Activated CD8-positive, alpha-beta T cell treated with anti-CD3 and anti-CD28 coated beads for 36 hours (primary cell): ENCODE data around the gene PCNX4. TPM values are rescaled to one million over a fixed set of nuclear protein-coding genes. Genes with fewer than 3 reads are reported as not detected.

Source experiments
- ATAC-seq: fragments of 200-7000 bp; cut with Tn5 transposase; one replicate; pipeline ENCODE4 v1.10.0; 2021; ENCODE audit warnings: mild to moderate bottlenecking, moderate library complexity
- CTCF ChIA-PET: fragments of 350-600 bp; sonication (Branson Sonifier 250); formaldehyde crosslinking; loops from one replicate; lab custom pipeline; 2021; ENCODE audit warnings: antibody characterized with exemption; lab: Charles Lee
- POLR2A ChIA-PET: fragments of 350-600 bp; sonication (Branson Sonifier 250); formaldehyde crosslinking; loops from one replicate; lab custom pipeline; 2021; ENCODE audit warnings: antibody characterized with exemption; lab: Charles Lee
- DNase-seq: peaks from one replicate; pipeline ENCODE4 v3.0.0-alpha.2; 2020
- H3K27ac Mint-ChIP-seq: one replicate; pipeline ENCODE4 v1.8.0; 2021; ENCODE audit warnings: mild to moderate bottlenecking, mixed read lengths
- H3K27me3 Mint-ChIP-seq: one replicate; pipeline ENCODE4 v1.8.0; 2021; ENCODE audit warnings: mixed read lengths
- H3K36me3 Mint-ChIP-seq: one replicate; pipeline ENCODE4 v1.8.0; 2021; ENCODE audit warnings: low read depth, mixed read lengths
- H3K4me1 Mint-ChIP-seq: one replicate; pipeline ENCODE4 v1.8.0; 2021; ENCODE audit warnings: low read depth, mixed read lengths
- H3K4me3 Mint-ChIP-seq: one replicate; pipeline ENCODE4 v1.8.0; 2021; ENCODE audit warnings: mild to moderate bottlenecking, moderate library complexity, mixed read lengths
- H3K9me3 Mint-ChIP-seq: one replicate; pipeline ENCODE4 v1.8.0; 2021; ENCODE audit warnings: mixed read lengths
- CTCF ChIP-seq: fragments of 200-600 bp; IDR thresholded peaks from one replicate; pipeline ENCODE4 v1.8.0; 2022; ENCODE audit warnings: antibody characterized with exemption, mild to moderate bottlenecking
- intact Hi-C: fragments of 100-400 bp; cut with micrococcal nuclease; formaldehyde crosslinking; loops from one replicate; pipeline ENCODE4 v1.10.0; 2022
- total RNA-seq, 2 experiments: library from RNA; stranded (reverse); gene quantifications; one replicate each; pipeline ENCODE4 v1.2.3, GENCODE V29; 2021

The PCNX4 gene
- total RNA-seq, 2 experiments from 2014 or later, result 28.2 to 30.0 TPM

- Mint-ChIP-seq H3K4me3 (peak overlapping the region; percentile 100), H3K27ac (peak overlapping the region; percentile 98), H3K9me3 (no peaks in the 10 kb centered on the region), H3K36me3 (peaks cover 37% of the 10 kb centered on the region), H3K27me3 (no peaks in the 10 kb centered on the region), H3K4me1 (peaks cover 30% of the 10 kb centered on the region)
- ChIA-PET POLR2A (interaction anchor here (1.0 to 2.1 kb wide), 4 partner anchors 17 to 156 kb away, joined by 4 to 9 read pairs (median 8); partner anchors contain the start of genes DHRS7 and PPM1A), CTCF (interaction anchor here (0.9 to 5.7 kb wide), 6 partner anchors 8 to 128 kb away, joined by 3 to 31 read pairs (median 4); no protein-coding TSS in a partner anchor)
- ATAC-seq (no peak), DNase-seq (peak; percentile 7)
- no peak for TF ChIP-seq CTCF
- intact Hi-C loops, result loop anchor here (5.0 kb wide), 3 partner anchors 69 to 154 kb away; partner anchors contain the start of gene PPM1A
Observed at GRCh38 chr14:60093080-60093479, 1.4 kb downstream of the PCNX4 start.

GRCh38 chr14:60093606-60094005, 1.9 kb downstream of the PCNX4 start:
- POLR2A ChIA-PET, result interaction anchor here (1.0 to 2.1 kb wide), 3 partner anchors 17 to 155 kb away, joined by 4 to 9 read pairs (median 8); partner anchors contain the start of gene PPM1A

GRCh38 chr14:60094306-60094897, 2.7 kb downstream of the PCNX4 start:
- ChIA-PET CTCF (no interaction called here), POLR2A (interaction anchor here (1.5 kb wide), 1 partner anchor 89 kb away, joined by 4 read pairs; no protein-coding TSS in a partner anchor)
- DNase-seq (peak; percentile 58), ATAC-seq (no peak)
- intact Hi-C loops, result loop anchor here (5.0 kb wide), 3 partner anchors 68 to 153 kb away; partner anchors contain the start of gene PPM1A
- H3K36me3 Mint-ChIP-seq, result peaks cover 43% of the 10 kb centered on the region
- H3K9me3 Mint-ChIP-seq, result no peaks in the 10 kb centered on the region
- TF ChIP-seq CTCF, result no peak
- peak overlapping the region; percentile 53 for H3K27ac Mint-ChIP-seq
- peaks cover 35% of the 10 kb centered on the region for H3K4me1 Mint-ChIP-seq
- peak overlapping the region; percentile 100 for H3K4me3 Mint-ChIP-seq
- no peaks in the 10 kb centered on the region for H3K27me3 Mint-ChIP-seq

More at GRCh38 chr14:60093606-60094005, 1.9 kb downstream of the PCNX4 start:
- H3K9me3 Mint-ChIP-seq, result no peaks in the 10 kb centered on the region
- CTCF ChIA-PET, result interaction anchor here (0.9 to 5.7 kb wide), 5 partner anchors 8 to 128 kb away, joined by 3 to 31 read pairs (median 3); no protein-coding TSS in a partner anchor
- peak overlapping the region; percentile 98 for H3K27ac Mint-ChIP-seq
- H3K4me1 Mint-ChIP-seq, result peaks cover 33% of the 10 kb centered on the region
- H3K27me3 Mint-ChIP-seq, result no peaks in the 10 kb centered on the region
- no peak for DNase-seq
- no peak for TF ChIP-seq CTCF
- H3K36me3 Mint-ChIP-seq, result peaks cover 42% of the 10 kb centered on the region
- H3K4me3 Mint-ChIP-seq, result peak overlapping the region; percentile 100
- intact Hi-C loops, result loop anchor here (5.0 kb wide), 3 partner anchors 69 to 154 kb away; partner anchors contain the start of gene PPM1A
- no peak for ATAC-seq

- no peak for TF ChIP-seq CTCF
- H3K27me3 Mint-ChIP-seq, result no peaks in the 10 kb centered on the region
- peak overlapping the region; percentile 40 for H3K27ac Mint-ChIP-seq
- POLR2A ChIA-PET, result interaction anchor here (0.8 to 1.5 kb wide), 3 partner anchors 15 to 153 kb away, joined by 3 to 4 read pairs (median 3); no protein-coding TSS in a partner anchor
- peaks cover 40% of the 10 kb centered on the region for H3K4me1 Mint-ChIP-seq
- DNase-seq (no peak), ATAC-seq (no peak)
- intact Hi-C loops, result no loop called here
- H3K4me3 Mint-ChIP-seq, result peak overlapping the region; percentile 13
- H3K36me3 Mint-ChIP-seq, result peaks cover 48% of the 10 kb centered on the region
- H3K9me3 Mint-ChIP-seq, result no peaks in the 10 kb centered on the region
- CTCF ChIA-PET, result interaction anchor here (1.1 to 1.5 kb wide), 2 partner anchors 11 to 57 kb away, joined by 3 to 4 read pairs; no protein-coding TSS in a partner anchor
Observed at GRCh38 chr14:60095231-60095630, 3.5 kb downstream of the PCNX4 start.
